Activated naive CD8-positive, alpha-beta T cell treated with anti-CD3 and anti-CD28 coated beads, Interleukin-2, amount 10 ng/mL, durations not matched to agents 7 days and 5 days (primary cell): ENCODE results near the gene RPA3. TPM values are rescaled to one million over a fixed set of nuclear protein-coding genes. Genes with fewer than 3 reads are reported as not detected.

ENCODE experiments used
- ATAC-seq: fragments of 150-1000 bp; cut with Tn5 transposase; one replicate; pipeline ENCODE4 v1.10.0; 2021; ENCODE audit warnings: low read depth, moderate library complexity
- POLR2A ChIA-PET: fragments of 350-600 bp; sonication (Branson Sonifier 250); formaldehyde crosslinking; loops from one replicate; lab custom pipeline; 2021; ENCODE audit warnings: antibody characterized with exemption; lab: Charles Lee
- DNase-seq: peaks from one replicate; pipeline ENCODE4 v3.0.0; 2021
- H3K27ac Mint-ChIP-seq: one replicate; pipeline ENCODE4 v1.8.0; 2022; ENCODE audit warnings: mild to moderate bottlenecking, mixed read lengths
- H3K27me3 Mint-ChIP-seq: one replicate; pipeline ENCODE4 v1.8.0; 2022; ENCODE audit warnings: mild to moderate bottlenecking, moderate library complexity, mixed read lengths
- H3K36me3 Mint-ChIP-seq: one replicate; pipeline ENCODE4 v1.8.0; 2021; ENCODE audit warnings: mild to moderate bottlenecking, mixed read lengths
- H3K4me1 Mint-ChIP-seq: one replicate; pipeline ENCODE4 v1.8.0; 2021; ENCODE audit warnings: mixed read lengths
- H3K4me3 Mint-ChIP-seq: one replicate; pipeline ENCODE4 v1.8.0; 2022; ENCODE audit warnings: mild to moderate bottlenecking, moderate library complexity, mixed read lengths
- H3K9me3 Mint-ChIP-seq: one replicate; pipeline ENCODE4 v1.8.0; 2021; ENCODE audit warnings: mixed read lengths
- total RNA-seq, 2 experiments: library from RNA; stranded (reverse); gene quantifications; one replicate each; pipeline ENCODE4 v1.2.3, GENCODE V29; 2021

RPA3 gene
- total RNA-seq, 2 experiments from 2014 or later: 89.5 to 101 TPM

DNA sequence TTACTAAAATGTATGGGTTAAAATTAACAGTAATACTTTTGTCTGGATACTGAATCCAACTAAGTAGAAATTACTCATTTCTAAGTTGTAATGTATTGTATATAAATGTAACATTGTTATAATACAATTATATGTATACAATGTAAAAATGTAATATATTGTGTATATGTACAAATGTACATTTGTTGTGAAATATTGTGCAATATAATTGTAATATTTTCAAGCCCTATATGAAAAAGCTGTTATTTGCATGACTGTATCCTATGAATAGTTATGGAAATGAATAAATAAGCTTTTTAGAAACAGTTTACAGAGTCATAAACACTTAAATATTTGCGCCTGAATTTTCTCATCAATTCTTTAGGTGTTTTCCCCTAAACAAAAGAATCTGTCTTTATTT lies 98.2 kb downstream of the RPA3 start:
- Mint-ChIP-seq H3K27ac (no peak overlapping the region), H3K36me3 (peaks cover 4% of the 10 kb centered on the region), H3K9me3 (no peaks in the 10 kb centered on the region), H3K27me3 (peaks cover 6% of the 10 kb centered on the region), H3K4me3 (no peak overlapping the region), H3K4me1 (peaks cover 6% of the 10 kb centered on the region)
- no peak for DNase-seq
- POLR2A ChIA-PET: no interaction called here
- no peak for ATAC-seq

DNA sequence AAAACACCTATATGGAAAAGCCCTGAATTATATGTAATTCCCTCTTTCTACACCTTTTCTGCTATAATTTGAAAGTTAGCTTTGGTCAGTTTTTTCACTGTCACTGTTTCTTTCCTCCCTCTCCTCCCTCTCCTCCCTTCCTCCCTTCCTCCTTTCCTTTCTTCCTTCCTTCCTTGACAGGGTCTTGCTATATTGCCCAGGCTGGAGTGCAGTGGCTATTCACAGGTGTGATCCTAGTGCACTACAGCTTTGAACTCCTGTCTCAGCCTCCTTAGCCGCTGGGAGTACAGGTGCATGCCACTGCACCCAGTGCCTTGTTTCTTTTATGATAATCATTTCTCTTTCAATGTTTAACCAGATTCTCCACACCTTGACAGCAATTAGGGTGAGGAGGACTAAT lies 100.0 kb downstream of the RPA3 start:
- DNase-seq (no peak), ATAC-seq (no peak)
- Mint-ChIP-seq H3K4me3 (no peak overlapping the region), H3K4me1 (peaks cover 6% of the 10 kb centered on the region), H3K9me3 (no peaks in the 10 kb centered on the region), H3K27me3 (peaks cover 6% of the 10 kb centered on the region), H3K27ac (no peak overlapping the region), H3K36me3 (peaks cover 4% of the 10 kb centered on the region)
- POLR2A ChIA-PET: no interaction called here

DNA sequence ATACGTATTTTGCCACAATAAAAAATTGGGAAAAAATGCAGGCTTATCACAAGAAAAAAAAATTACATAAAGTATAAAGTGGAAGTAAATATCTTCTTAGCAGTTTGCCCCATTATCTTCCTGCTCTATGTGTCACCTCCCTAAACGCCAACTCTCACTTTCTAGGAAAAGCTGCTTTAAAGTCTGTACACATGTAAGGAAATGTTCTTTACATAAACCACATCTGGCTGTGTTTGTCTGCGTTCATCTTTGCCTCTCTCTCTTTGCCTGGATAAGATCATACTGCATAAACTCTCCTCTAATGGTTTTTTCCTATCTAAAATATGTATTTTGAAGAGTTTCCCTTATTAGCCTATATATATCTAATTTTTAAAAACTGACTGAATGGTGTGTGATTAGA lies 100.9 kb downstream of the RPA3 start:
- H3K27me3 Mint-ChIP-seq: peaks cover 6% of the 10 kb centered on the region
- no peak for ATAC-seq
- H3K27ac Mint-ChIP-seq: no peak overlapping the region
- no peaks in the 10 kb centered on the region for H3K9me3 Mint-ChIP-seq
- POLR2A ChIA-PET: no interaction called here
- peaks cover 4% of the 10 kb centered on the region for H3K36me3 Mint-ChIP-seq
- no peak overlapping the region for H3K4me3 Mint-ChIP-seq
- peaks cover 6% of the 10 kb centered on the region for H3K4me1 Mint-ChIP-seq
- no peak for DNase-seq

DNA sequence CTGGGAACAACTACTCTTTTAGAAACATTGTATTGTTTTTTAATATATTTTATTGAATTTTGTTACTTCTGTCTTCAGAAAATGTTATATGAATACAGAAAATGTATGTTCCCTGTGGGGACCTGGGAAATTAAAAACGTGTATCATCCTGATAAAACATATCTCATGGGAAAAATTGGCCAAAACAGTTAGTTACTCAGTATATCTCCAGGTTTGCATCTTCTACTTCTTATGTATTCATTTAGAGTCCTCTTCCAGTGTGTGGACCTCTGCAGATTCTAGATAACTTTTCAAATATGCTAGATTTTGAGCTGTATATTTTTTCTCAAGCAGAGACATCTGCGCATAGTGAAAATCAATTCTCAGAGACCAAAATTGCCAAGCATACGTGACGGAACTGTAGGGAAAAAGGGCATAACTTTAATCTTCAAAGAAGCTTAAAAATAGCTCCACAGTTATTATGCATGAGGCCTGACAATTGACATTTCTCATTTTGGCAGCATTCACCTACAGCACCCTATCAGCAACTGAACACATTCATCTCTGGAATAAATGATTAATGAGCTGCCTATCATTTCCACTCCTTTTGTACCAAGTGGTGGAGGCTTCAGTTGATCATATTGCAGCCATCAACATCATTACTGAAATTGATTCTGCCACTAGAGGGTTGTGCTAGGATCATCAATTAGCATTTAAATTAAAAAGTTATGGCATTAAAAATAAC lies 104.2 kb downstream of the RPA3 start:
- Mint-ChIP-seq H3K9me3 (no peaks in the 10 kb centered on the region), H3K4me1 (peaks cover 6% of the 10 kb centered on the region), H3K27me3 (peaks cover 6% of the 10 kb centered on the region), H3K27ac (no peak overlapping the region), H3K4me3 (no peak overlapping the region), H3K36me3 (peaks cover 4% of the 10 kb centered on the region)
- DNase-seq (no peak), ATAC-seq (no peak)
- POLR2A ChIA-PET: no interaction called here

DNA sequence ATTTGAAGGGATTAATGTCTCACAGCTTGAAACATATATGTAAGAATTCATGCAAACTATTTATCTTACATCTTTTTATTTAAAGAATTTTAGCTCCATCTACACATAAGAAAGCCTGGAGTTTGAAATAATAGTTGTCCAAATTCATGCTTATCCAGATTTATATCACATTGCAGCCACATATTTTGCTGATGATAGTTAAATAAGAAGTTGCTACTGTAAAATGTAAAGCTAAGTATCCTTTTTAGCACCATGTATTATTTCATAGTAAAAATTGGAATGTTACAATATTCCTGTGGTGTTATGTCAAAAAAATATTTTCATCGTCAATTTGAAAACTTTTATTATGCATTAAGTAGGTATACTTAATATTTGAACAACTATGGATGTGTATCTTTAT lies 105.2 kb downstream of the RPA3 start:
- Mint-ChIP-seq H3K27ac (no peak overlapping the region), H3K27me3 (no peaks in the 10 kb centered on the region), H3K9me3 (no peaks in the 10 kb centered on the region), H3K4me3 (no peak overlapping the region), H3K36me3 (peaks cover 4% of the 10 kb centered on the region), H3K4me1 (peaks cover 6% of the 10 kb centered on the region)
- POLR2A ChIA-PET: no interaction called here
- no peak for DNase-seq
- no peak for ATAC-seq

DNA sequence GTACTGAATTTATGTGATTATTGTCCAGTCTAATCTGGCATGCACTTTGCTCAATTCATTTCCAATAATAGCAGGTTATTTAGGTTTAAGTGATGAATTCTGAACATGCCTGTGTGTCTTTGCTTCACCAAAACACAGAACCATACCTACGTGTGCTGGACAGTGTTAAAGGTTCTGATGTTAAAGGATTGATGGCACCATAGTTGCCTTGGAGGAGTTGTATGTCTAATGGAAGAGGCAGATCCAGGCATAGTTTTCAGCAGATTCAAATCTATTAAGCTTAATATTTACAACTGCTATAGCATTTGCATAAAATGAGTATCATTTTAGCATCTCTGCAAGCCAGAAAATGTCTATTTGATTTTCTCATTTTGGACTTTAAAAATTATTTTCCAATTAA lies 105.9 kb downstream of the RPA3 start:
- POLR2A ChIA-PET: no interaction called here
- Mint-ChIP-seq H3K27me3 (no peaks in the 10 kb centered on the region), H3K4me3 (no peak overlapping the region), H3K36me3 (peaks cover 8% of the 10 kb centered on the region), H3K27ac (no peak overlapping the region), H3K4me1 (peaks cover 3% of the 10 kb centered on the region), H3K9me3 (no peaks in the 10 kb centered on the region)
- DNase-seq (no peak), ATAC-seq (no peak)

DNA sequence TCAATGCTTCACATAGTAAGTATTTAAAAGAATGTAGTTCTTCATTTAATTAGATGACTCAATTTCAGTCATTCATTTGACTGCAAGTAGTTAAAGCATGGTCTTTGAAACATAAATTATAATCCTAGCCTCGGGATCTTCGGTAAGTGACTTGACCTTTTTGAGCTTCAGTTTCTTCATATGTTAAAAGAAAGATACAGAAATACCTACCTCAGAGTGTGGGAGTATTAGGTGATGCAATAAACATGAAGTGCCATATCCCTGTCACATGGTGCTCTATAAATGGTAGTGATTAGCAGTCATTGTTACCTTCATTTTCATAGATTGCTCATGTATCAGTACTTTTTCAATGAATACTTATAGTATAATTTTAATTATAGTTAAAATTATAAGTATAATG lies 109.1 kb downstream of the RPA3 start:
- POLR2A ChIA-PET: no interaction called here
- H3K9me3 Mint-ChIP-seq: no peaks in the 10 kb centered on the region

DNA sequence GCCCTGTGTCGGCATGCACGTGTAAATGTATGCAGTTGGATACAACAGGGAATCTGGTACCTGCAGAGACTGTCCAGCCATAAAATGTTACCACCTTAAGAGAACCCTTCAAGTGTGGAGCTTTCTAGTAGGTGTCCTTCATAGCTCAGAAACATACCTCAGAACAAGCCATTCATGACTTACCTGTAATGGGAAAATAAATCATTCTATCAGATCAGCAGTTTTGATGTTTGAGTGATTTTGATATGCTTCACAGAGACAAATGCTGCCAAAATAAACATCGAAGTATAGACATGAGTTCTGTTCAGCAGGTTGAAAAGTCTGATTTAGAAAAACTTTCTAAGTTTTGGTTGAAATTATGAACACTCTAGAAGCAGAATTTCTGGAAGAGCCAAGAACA lies 111.4 kb downstream of the RPA3 start:
- POLR2A ChIA-PET: no interaction called here
- Mint-ChIP-seq H3K36me3 (peaks cover 6% of the 10 kb centered on the region), H3K27me3 (no peaks in the 10 kb centered on the region), H3K4me3 (no peak overlapping the region), H3K9me3 (no peaks in the 10 kb centered on the region), H3K27ac (no peak overlapping the region), H3K4me1 (no peaks in the 10 kb centered on the region)
- ATAC-seq: no peak
- no peak for DNase-seq

More for the DNA sequence above, 109.1 kb downstream of the RPA3 start:
- Mint-ChIP-seq H3K36me3 (peaks cover 6% of the 10 kb centered on the region), H3K4me1 (no peaks in the 10 kb centered on the region), H3K4me3 (no peak overlapping the region), H3K27ac (no peak overlapping the region), H3K27me3 (no peaks in the 10 kb centered on the region)
- no peak for DNase-seq
- no peak for ATAC-seq

DNA sequence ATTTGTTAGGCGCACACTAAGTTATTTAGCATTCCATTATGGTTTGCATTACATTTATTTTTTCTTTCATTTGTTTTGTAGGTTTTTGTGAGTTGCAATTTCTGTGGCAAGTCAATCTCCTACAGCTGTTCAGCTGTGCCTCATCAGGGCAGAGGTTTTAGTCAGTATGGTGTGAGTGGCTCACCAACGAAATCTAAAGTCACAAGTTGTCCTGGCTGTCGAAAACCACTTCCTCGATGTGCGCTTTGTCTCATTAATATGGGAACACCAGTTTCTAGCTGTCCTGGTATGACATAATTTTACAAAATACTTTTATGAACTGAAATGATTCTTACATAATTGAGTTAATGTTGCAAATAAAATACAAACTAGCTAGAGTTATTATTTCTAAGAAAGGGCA lies 122.2 kb downstream of the RPA3 start:
- no peak for ATAC-seq
- POLR2A ChIA-PET: no interaction called here

DNA sequence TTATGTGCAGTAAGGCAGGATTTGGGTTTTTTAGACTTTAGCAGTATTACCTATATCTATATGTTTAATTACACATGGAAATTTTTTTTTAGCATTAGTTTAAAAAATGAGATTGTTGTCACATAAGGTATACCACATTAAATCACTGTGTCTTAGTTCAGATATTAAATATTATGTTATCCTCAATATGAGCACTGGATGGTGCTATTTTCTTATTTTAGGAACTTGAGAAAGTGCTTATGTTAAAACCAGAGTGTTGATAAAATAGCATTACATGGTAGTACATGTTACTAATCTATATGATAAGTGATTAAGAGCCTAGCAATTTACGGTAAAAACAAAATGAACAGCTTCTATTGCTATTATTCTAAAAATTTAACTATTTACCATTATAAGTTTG lies 123.0 kb downstream of the RPA3 start:
- DNase-seq: no peak
- H3K4me3 Mint-ChIP-seq: no peak overlapping the region
- POLR2A ChIA-PET: no interaction called here
- H3K27me3 Mint-ChIP-seq: no peaks in the 10 kb centered on the region
- H3K9me3 Mint-ChIP-seq: no peaks in the 10 kb centered on the region
- peaks cover 34% of the 10 kb centered on the region for H3K36me3 Mint-ChIP-seq
- peaks cover under 1% of the 10 kb centered on the region for H3K4me1 Mint-ChIP-seq
- no peak for ATAC-seq
- no peak overlapping the region for H3K27ac Mint-ChIP-seq

More for the DNA sequence above, 122.2 kb downstream of the RPA3 start:
- no peak for DNase-seq
- peaks cover 36% of the 10 kb centered on the region for H3K36me3 Mint-ChIP-seq
- H3K27ac Mint-ChIP-seq: no peak overlapping the region
- no peaks in the 10 kb centered on the region for H3K27me3 Mint-ChIP-seq
- no peaks in the 10 kb centered on the region for H3K9me3 Mint-ChIP-seq
- H3K4me3 Mint-ChIP-seq: no peak overlapping the region
- no peaks in the 10 kb centered on the region for H3K4me1 Mint-ChIP-seq

Other genes with a start within 250 kb of the RPA3 start
- gene COL28A1, start 182.7 kb downstream of the RPA3 start, total RNA-seq: not detected
- 10 to 100 TPM; 42.0 to 42.1 TPM for gene MIOS, start 151.7 kb downstream of the RPA3 start, total RNA-seq
- 10 to 100 TPM; 14.4 to 18.4 TPM for gene UMAD1, start 77.9 kb downstream of the RPA3 start, total RNA-seq